ENCODE measurements around the gene NELL2.

DNA sequence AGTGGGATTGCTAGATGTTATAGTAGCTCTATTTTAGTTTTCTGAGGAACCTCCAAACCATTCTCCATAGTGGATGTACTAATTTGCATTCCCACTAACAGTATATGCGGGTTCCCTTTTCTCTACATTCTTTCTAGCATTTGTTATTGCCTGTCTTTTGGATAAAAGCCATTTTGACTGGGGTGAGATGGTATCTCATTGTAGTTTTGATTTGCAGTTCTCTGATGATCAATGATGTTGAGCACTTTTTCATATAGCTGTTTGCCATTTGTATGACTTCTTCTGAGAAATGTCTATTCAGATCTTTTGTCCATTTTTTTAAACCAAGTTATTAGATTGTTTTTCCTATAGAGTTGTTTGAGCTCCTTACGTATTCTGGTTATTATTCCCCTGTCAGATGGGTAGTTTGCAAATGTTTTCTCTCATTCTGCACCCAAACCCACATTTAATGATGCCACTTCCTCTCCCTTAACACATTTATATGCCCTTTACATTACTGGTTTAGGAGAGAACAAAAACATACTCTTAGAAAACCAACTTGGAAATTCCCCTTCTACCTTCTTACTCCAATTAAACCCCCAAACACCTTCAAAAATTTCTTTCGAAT is 48.2 kb downstream of the NELL2 start:
- no peak for TF ChIP-seq POLR2AphosphoS5 (IDR thresholded peaks at IDR 0.05; ENCODE audit: low read depth, low read length)
- no peak for TF ChIP-seq TAF1 (IDR thresholded peaks at IDR 0.05; ENCODE audit: borderline replicate concordance, insufficient read depth, low read length)

All from PFSK-1 (cell line).